Epidermal melanocyte (primary cell): ENCODE data around the gene TMEM134.
"Not testable (repeated sequence)": the region's sequence is repeated elsewhere in the genome, so short reads cannot be mapped to it uniquely, and the experiment has no call there.

Source experiments
- DNase-seq: peaks from one replicate; pipeline ENCODE4 v3.0.0; 2011; ENCODE audit warnings: low spot score; ENCODE audit not compliant: insufficient read length

TMEM134 gene

GRCh38 chr11:67468759-67469507 is at the start of gene TMEM134:
TSS of gene TMEM134 (minus strand) at chr11:67469251. CDS start at chr11:67469192, 59 bp downstream.
- DNase-seq: peak; percentile 94

DNA sequence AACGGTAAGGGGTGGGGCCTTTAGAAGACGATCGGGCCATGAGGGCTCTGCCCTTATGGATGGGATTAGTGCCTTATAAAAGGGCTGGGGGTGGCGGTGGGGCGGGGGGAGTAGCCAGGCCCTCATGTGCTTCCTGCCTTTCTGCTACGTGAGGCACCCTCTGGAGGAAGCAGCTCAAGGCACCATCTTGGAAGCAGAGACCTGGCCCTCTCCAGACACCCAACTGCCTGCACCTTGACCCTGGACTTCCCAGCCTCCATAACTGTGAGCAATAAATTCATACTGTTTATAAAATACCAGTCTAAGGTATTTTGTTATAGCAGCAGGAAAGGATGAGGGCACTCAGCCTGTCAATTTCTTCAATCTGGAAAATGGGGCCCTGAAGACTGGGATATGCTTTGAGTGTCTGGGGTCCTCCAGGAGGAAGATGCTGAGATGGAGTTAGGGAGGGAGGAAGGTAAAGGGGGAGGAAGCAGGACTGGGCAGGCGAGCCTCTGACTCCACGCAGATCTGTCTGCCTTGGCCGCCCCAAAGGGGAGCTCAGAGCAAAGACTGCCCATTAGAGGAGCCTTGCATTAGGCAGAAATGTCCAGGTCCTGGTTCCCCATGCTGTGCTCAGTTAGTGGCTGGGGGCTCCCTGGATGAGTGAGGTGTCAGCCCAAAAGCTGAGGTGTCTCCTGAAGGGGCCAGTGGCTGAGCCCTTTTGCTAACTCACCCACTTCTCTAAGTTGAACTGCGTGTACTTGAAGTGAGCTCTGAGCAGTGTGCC is 48.9 kb upstream of the TMEM134 start:
- DNase-seq: no peak

GRCh38 chr11:67516806-67517205 is 47.8 kb upstream of the TMEM134 start:
- DNase-seq: no peak

DNA sequence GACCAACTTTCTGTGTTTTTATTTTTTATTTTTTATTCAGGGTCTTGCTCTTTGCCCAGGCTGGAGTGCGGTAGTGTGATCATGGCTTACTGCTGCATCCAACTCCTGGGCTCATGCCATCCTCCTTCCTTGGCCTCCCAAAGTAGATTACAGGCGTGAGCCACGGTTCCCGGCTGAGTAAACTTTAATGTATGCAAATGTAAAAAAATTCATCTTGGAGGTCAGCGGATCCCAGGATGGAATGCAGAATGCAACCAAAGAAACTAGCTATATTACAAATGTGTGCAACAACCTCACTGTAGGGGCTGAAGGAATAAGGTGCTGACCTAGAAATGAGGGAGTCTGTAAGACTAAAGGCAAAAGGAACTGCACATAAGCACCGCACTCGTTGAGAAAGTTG is 45.1 kb upstream of the TMEM134 start:
- no peak for DNase-seq

GRCh38 chr11:67511558-67511957 is 42.5 kb upstream of the TMEM134 start:
- DNase-seq: not testable (repeated sequence)

GRCh38 chr11:67510023-67510345 is 40.9 kb upstream of the TMEM134 start:
- DNase-seq: no peak

DNA sequence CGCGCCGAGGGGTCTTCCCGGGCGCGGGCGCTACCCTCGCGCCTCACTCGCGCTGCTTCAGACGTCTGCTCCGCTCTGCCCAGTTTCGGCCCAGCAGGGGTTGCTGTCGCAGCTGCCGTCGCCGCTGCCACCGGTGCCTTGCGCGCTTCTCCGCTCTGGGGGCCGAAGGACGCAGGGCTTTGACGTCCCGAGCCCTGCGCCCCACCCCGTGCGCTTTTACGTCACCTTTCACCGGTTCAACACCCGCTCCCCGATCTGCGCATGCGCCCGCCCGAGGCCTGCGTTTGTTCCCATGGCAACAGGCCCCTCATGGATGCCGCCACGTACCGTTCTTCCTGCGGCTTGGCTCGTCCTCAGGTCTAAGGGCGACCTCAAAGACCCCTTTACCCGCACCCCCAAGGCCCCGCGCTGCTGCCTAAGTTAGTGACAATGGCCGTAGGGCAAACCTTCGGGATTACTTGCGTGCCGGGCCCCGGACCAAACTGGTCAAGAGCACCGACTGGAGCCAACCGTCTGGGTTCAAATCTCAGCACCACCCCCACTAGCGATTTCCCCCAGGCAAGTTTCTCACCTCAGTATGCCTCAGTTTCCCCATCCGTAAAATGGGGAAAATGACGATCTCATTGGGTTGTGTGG is 39.6 kb upstream of the TMEM134 start:
- DNase-seq: peak; percentile 93

GRCh38 chr11:67507864-67508485 is 38.9 kb upstream of the TMEM134 start, which contains the start of gene CDK2AP2:
TSS of gene CDK2AP2 (minus strand) at chr11:67508162. CDS start at chr11:67508082, 80 bp downstream.
- DNase-seq: peak; percentile 93

- no peak for DNase-seq
These were observed 38.3 kb upstream of the TMEM134 start for GRCh38 chr11:67507242-67507863.

GRCh38 chr11:67506426-67507051 is 37.5 kb upstream of the TMEM134 start:
- DNase-seq: no peak

GRCh38 chr11:67505605-67506396 is 36.8 kb upstream of the TMEM134 start:
- DNase-seq: peak; percentile 91

GRCh38 chr11:67504950-67505581 is 36.0 kb upstream of the TMEM134 start, which contains the start of gene PITPNM1:
TSS of gene PITPNM1 (minus strand) at chr11:67505363. CDS start at chr11:67504180, 1,183 bp downstream.
- DNase-seq: peak; percentile 73

DNA sequence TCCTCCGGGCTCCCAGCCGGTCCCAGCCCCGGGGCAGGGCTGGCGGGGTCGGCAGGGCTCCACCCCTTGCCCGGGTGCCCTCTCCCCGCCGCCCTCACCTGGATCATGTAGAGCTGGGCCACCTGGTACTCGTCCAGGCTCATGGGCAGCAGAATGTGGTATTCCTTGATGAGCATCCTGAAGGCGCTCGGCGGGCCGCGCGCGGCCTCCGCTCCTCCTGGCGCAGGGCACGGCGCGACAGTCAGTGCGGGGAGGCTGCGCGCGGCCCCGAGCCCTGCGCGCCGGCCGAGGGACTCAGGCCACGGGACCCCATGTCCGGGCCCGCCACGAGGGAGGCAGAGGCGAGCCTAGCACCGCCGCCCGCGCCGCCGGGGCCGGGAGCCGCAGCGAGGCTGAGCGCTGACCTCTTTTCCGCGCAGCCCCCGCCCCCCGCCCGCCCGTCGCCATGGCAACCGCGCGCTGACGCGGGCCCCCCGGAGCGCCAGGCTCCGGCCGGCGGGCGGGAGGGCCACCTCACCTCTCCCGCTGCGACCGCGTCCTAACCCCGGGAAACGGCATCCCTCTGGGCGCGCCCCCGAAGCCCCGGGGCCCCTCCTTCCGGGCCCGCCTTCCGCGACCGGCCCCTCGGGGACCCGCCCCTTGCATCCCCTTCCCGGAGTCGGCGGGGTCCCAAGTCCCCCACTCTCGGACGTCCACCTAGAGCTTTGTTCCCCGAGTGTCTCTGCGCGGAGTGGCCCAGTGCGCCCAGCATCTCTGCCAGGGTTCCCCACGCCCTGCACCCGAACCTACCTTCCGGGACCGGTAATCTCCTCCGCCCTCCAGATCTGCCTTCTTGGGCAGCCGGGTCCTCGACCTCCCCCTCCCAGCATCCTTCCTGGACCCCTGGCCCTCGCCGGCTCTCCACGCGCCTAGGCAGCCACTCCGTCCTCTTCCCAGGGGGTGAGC is 35.2 kb upstream of the TMEM134 start:
- no peak for DNase-seq

DNA sequence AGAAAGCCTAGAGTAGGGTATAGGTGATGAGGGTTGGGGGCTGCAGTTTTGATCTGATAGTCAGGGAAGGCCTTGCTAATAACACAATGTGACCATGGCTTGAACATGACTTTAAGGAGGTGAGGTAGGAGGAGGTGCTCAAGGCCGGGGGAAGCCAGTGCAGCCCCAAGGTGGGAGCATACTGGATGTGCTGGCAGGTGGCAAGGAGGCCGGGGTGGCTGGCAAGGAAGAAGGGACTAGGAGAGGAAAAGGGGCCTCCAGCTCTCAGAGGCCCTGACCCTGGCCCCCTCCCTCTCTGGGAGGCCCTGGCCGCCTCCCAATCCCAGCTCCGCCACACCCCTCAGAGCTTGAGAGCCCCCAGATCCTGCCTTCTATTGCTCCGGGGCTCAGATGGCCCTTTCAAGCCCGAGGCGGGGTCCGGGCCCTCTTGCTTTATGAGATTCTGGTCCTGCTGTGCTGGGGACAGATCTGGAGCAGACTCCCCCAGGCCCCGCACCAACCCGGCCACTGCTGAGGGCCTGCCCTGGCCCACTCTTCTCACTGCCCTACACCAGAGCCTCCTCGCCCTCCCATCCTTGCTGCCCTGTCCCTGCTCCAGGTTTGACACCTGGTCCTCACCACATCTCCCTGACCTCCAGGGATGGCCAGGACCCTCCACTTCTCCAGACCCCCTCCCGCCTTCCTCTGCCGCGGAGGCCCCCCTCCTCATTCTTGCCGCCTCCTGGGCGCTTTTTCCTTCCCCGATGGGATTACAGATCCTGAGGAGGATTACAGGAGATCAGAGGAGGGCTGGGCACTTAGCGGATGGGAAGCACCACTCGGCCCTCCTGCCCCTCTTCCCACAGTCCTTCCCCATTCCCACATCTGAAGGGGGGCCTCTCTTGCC is 34.3 kb upstream of the TMEM134 start:
- no peak for DNase-seq

DNA sequence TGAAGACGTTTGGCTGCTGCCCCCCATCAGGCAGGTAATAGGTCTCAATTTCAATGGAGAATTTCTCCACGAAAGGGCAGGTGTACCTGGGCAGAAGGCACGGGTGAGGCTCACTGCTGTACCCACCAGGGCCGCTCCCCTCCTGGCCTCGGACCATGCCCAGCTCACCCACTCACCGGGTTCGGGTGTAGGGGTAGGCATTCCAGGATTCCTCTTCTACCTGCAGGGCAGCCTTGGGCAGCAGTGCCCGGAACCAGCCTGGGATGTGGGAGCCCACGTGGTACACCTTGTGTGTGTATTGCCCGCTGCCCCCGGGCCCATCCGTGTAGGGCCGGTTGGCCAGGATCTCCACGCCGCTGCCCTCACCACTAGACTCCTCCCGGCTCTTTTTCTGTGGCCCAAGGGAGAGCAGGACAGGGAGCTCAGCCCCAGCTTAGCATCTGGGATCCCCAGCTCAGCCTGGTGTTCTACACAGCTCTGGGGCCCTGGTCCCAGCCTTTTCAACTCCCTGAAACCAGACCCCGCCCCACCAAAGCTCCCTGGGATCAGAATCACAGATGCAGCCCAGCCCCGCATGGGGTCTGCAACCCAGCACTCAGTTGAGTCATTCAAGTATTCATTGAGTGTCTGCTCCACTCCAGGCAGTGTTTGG is 33.4 kb upstream of the TMEM134 start:
- no peak for DNase-seq

- DNase-seq: no peak
These were observed 32.8 kb upstream of the TMEM134 start for GRCh38 chr11:67501854-67502253.
